ENCODE data around the gene MED13L.

- TF ChIP-seq, protein P1, sequence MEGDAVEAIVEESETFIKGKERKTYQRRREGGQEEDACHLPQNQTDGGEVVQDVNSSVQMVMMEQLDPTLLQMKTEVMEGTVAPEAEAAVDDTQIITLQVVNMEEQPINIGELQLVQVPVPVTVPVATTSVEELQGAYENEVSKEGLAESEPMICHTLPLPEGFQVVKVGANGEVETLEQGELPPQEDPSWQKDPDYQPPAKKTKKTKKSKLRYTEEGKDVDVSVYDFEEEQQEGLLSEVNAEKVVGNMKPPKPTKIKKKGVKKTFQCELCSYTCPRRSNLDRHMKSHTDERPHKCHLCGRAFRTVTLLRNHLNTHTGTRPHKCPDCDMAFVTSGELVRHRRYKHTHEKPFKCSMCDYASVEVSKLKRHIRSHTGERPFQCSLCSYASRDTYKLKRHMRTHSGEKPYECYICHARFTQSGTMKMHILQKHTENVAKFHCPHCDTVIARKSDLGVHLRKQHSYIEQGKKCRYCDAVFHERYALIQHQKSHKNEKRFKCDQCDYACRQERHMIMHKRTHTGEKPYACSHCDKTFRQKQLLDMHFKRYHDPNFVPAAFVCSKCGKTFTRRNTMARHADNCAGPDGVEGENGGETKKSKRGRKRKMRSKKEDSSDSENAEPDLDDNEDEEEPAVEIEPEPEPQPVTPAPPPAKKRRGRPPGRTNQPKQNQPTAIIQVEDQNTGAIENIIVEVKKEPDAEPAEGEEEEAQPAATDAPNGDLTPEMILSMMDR (IDR thresholded peaks at IDR 0.05): no peak
- no peak for TF ChIP-seq POLR2A (IDR thresholded peaks at IDR 0.05)
Measured at GRCh38 chr12:116087399-116087798, 190.1 kb downstream of the MED13L start.

Measured in heart left ventricle (tissue), 13 donors.